GM19043 (cell line): ENCODE results near the gene TMEM170B.
A peak's percentile ranks its signal among the peaks of the same experiment; 100 is the strongest.
"Not testable (repeated sequence)": the region's sequence is repeated elsewhere in the genome, so short reads cannot be mapped to it uniquely, and the experiment has no call there.

Experiments
- ATAC-seq: cut with Tn5 transposase; IDR thresholded peaks from one replicate; pipeline ENCODE4 v1.9.1; 2021; ENCODE audit warnings: low read depth; ENCODE audit not compliant: unreplicated experiment

The TMEM170B gene

GRCh38 chr6:11527274-11527870 lies 10.2 kb upstream of the TMEM170B start:
- ATAC-seq, result no peak

DNA sequence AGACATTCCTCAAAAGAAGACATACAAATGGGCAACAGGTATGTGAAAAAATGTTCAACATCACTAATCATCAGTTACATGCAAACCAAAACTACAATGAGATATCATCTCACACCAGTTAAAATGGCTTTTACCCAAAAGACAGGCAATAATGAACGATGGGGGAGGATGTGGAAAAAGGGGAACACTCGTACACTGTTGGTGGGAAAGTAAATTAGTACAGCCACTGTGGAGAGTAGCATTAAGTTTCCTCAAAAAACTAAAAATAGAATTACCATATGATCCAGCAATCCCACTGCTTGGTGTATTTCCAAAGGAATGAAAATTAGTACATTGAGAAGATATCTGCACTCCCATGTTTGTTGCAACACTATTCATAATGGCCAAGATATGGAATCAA lies 8.6 kb upstream of the TMEM170B start:
- ATAC-seq, result no peak

GRCh38 chr6:11532097-11532496 lies 5.5 kb upstream of the TMEM170B start:
- no peak for ATAC-seq

DNA sequence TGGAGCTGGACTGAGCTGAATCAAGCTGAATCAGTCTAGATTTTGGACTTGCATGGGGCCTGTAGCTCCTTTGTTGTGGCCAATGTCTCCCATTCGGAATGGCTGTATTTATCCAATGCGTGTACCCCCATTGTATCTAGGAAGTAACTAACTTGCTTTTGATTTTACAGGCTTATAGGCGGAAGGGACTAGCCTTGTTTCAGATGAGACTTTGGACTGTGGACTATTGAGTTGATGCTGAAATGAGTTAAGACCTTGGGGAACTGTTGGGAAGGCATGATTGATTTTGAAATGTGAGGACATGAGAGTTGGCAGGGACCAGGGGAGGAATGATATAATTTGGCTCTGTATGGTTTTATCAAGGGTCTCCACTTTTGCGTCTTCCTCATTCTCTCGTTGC lies 3.0 kb upstream of the TMEM170B start:
- ATAC-seq, result no peak

- no peak for ATAC-seq
These were observed 1.7 kb upstream of the TMEM170B start for GRCh38 chr6:11535801-11536230.

DNA sequence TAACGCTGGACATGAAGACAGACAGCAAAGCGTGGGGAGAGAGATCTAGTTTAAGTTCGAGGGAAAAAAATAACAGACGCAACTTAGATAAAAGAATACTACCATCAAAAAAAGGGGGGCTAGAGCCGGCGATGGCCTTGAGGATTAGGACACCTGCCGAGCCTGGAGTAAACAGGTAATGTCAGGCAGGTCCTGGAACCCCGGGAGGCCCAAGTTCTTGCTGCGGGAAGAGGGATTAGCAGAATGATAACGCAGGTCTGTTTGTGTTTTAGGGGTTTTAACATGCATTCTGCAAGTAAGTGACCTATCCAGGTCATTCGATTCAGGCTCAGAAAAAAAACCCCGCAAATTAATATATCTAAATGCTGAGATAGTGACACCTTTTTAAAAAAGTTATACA lies 754 bp upstream of the TMEM170B start:
- ATAC-seq, result no peak

GRCh38 chr6:11538052-11538818 lies 686 bp downstream of the TMEM170B start:
- peak; percentile 8 for ATAC-seq

GRCh38 chr6:11538819-11539468 lies 1.4 kb downstream of the TMEM170B start:
- no peak for ATAC-seq

DNA sequence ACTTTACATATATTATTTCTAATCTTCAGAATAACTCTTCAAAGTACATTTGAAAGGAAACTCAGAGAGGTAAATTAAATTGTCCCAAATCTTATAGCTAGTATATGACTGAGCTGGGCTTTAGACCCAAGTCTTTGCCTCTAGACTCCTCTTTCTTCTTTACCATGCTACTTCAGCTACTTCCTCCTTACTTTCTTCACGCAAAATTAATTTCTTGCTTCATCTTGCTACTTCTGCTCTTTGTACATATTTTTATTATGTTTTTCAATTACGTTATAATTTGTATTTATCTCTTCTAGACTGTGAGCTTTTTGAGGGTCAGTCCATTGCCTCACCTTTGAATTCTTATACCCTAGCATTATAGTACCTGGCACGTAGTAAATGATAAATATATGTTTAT lies 5.3 kb downstream of the TMEM170B start:
- no peak for ATAC-seq

DNA sequence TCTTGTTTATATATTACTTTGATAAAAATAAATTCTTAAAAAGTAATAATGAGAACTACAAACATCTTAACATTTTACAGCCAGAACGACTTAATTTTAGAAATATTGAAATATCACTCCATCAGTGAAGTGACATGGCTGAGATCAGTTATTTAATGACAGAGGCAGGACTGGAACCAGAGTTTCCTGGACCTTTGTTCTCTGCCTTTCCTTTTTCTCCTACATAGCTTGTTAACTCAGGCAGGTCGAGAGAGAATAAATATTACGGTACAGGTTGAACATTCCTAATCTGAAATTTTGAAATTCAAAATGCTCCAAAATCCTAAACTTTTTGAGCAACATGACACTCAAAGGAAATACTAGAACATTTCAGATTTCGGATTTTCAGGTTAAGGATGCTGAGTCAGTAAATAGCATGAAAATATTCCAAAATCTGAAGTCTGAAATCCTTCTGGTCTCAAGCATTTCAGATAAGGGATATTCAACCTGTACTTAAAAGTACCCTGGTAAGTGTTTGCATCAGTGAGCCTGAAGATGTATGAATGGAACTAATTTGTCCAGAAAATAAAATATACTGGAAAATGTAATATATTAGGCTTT lies 6.5 kb downstream of the TMEM170B start:
- ATAC-seq, result no peak

DNA sequence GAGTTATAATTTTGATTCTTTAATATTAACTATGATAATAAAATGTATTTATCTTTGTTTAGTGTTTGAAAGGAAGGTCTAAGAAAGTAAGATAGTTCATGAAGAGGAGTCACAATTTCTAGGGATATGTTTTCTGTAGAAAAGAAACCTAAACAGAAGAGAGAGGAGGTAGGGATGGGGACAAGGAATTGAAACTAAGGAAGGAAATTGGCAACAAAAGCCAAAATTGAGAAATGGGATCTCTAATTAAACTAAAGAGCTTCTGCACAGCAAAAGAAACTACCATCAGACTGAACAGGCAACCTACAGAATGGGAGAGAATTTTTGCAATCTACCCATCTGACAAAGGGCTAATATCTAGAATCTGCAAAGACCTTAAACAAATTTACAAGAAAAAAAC lies 10.3 kb downstream of the TMEM170B start:
- ATAC-seq, result not testable (repeated sequence)

- not testable (repeated sequence) for ATAC-seq
These were observed 11.0 kb downstream of the TMEM170B start for GRCh38 chr6:11548578-11548977.

DNA sequence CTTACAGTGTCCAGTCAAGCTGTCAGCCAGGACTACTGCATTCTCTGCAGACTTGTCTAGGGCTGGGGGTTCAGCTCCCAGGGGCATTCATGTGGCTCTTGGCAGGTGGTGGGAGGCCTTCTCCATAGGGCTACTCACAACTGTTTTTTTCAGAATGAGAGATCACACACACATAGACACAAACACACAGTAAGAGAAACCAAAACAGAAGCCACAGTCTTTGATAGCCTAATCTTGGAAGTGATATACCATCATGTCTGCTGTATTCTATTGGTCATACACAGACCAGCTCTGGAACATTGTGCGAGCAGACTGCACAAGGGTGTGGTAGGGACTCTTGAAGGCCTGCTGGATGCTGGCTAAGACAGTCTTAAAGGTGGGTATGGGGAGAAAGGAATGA lies 13.5 kb downstream of the TMEM170B start:
- no peak for ATAC-seq

- ATAC-seq, result no peak
These were observed 14.9 kb downstream of the TMEM170B start for GRCh38 chr6:11552442-11552841.

GRCh38 chr6:11553824-11554223 lies 16.3 kb downstream of the TMEM170B start:
- no peak for ATAC-seq

- ATAC-seq, result no peak
These were observed 18.8 kb downstream of the TMEM170B start for GRCh38 chr6:11556309-11556708.

- ATAC-seq, result no peak
These were observed 26.2 kb downstream of the TMEM170B start for GRCh38 chr6:11563793-11564192.

GRCh38 chr6:11566609-11567008 lies 29.1 kb downstream of the TMEM170B start:
- no peak for ATAC-seq

DNA sequence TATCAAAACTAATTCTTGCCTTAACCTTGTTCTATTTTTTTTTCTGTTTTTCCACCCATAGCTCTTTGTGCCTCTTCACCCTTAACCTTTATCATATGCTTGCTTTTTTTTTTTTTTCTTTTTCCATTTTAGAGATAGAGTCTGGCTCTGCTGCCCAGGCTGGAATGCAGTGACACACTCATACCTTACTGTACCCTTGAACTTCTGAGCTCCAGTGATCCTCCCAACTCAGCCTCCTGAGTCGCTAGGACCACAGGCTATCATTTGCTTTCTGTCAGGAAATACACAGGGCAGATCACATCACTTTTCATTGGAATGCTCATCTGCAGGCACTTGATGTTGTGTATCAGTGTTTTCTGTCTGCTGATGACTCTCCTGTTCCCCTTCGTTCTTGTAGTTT lies 33.5 kb downstream of the TMEM170B start:
- no peak for ATAC-seq

DNA sequence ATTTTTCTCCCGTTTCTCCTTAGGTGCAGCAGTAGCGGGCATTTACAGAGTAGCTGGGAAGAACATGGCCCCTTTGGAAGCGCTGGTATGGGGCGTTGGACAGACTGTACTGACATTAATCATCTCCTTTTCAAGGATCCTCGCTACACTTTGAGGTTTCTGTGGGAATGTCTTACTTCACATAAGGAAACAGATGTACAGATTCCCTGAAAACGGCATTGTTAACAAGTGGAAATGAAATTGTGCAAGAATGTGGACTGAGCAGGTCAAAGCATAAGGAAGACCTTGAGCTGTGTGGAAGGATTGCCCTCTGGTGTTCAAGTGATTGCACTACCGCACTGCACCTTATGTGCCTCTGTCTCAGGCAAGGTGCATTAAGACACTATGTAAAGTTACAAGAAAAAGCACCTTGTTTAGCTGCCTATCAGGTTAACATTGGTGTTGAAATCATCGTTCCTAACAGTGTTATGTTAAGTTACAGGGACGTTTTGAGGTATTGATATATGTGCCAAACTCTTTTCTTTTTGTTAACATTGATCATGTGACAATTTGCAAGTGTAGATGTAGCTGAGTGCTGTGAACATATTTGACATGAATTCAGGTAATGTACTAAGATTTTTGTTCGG lies 38.0 kb downstream of the TMEM170B start:
- ATAC-seq, result peak; percentile 97
